H1 (cell line): ENCODE data around the gene LPP. TPM values are rescaled to one million over a fixed set of nuclear protein-coding genes. Genes with fewer than 3 reads are reported as not detected.

ENCODE experiments used
- CTCF ChIA-PET: fragments of 300-600 bp; sonication (Branson Sonifier 250); formaldehyde crosslinking; loops from one replicate; lab custom pipeline; 2021; ENCODE audit not compliant: partially characterized antibody; lab: Charles Lee
- POLR2A ChIA-PET: fragments of 300-600 bp; sonication (Branson Sonifier 250); formaldehyde crosslinking; loops from one replicate; lab custom pipeline; 2021; ENCODE audit warnings: inconsistent platforms; ENCODE audit not compliant: partially characterized antibody; lab: Charles Lee
- DNase-seq, 2 experiments: peaks; one replicate each; pipeline versions ENCODE4 v3.0.0 to v3.0.0-alpha.2; 2010 to 2022; ENCODE audit warnings: low spot score in 2 of 2, low read depth in 1 of 2, mixed read lengths in 1 of 2
- FAIRE-seq: peaks from 2 replicates; lab custom pipeline; 2011; peaks lifted over from hg19 to GRCh38; lab: Jason Lieb, UNC
- H2AFZ ChIP-seq: 2 replicates; pipeline ENCODE4 v1.8.1; 2012; ENCODE audit warnings: low read length, inconsistent platforms
- H2AK5ac ChIP-seq: 2 replicates; pipeline ENCODE4 v1.6.1; 2013; ENCODE audit warnings: low read depth, low read length
- H2BK120ac ChIP-seq: replicated peaks from 2 replicates; pipeline ENCODE3; 2013; ENCODE audit warnings: low read depth, low read length, inconsistent platforms
- H2BK12ac ChIP-seq: 2 replicates; pipeline ENCODE4 v1.6.1; 2013; ENCODE audit warnings: low read depth, low read length
- H2BK15ac ChIP-seq: 2 replicates; pipeline ENCODE4 v1.6.1; 2013; ENCODE audit warnings: low read length
- H2BK20ac ChIP-seq: 2 replicates; pipeline ENCODE4 v1.6.1; 2013; ENCODE audit warnings: low read length
- H2BK5ac ChIP-seq: 2 replicates; pipeline ENCODE4 v1.6.1; 2013; ENCODE audit warnings: low read depth, low read length
- H3K14ac ChIP-seq: 2 replicates; pipeline ENCODE4 v1.6.1; 2013; ENCODE audit warnings: inconsistent platforms; ENCODE audit not compliant: insufficient read length
- H3K18ac ChIP-seq: 2 replicates; pipeline ENCODE4 v1.6.1; 2013; ENCODE audit warnings: low read length; ENCODE audit errors: extremely low read depth
- H3K23ac ChIP-seq: 2 replicates; pipeline ENCODE4 v1.6.1; 2013; ENCODE audit warnings: inconsistent platforms; ENCODE audit not compliant: insufficient read length
- H3K23me2 ChIP-seq: 2 replicates; pipeline ENCODE4 v1.6.1; 2013; ENCODE audit warnings: low read depth, low read length
- H3K27ac ChIP-seq: 2 replicates; pipeline ENCODE4 v1.6.1; 2011; ENCODE audit warnings: low read depth, low read length, inconsistent platforms
- H3K27me3 ChIP-seq, 4 experiments: replicated peaks in 1 of 4; 1 replicate in 1 of 4; 2 replicates in 3 of 4; pipeline versions ENCODE4 v1.6.1 to v1.8.1; 2011 to 2013; ENCODE audit warnings: low read length in 3 of 4, mild to moderate bottlenecking in 3 of 4, inconsistent platforms in 2 of 4, mixed read lengths in 2 of 4, moderate library complexity in 1 of 4; ENCODE audit not compliant: control insufficient read depth in 3 of 4, insufficient read depth in 3 of 4; ENCODE audit errors: extremely low read depth in 1 of 4
- H3K36me3 ChIP-seq, 4 experiments: 2 replicates each; pipeline versions ENCODE4 v1.6.1 to v1.8.1; 2011 to 2013; ENCODE audit warnings: mild to moderate bottlenecking in 4 of 4, low read length in 3 of 4, moderate library complexity in 2 of 4, control low read depth in 1 of 4, inconsistent platforms in 1 of 4; ENCODE audit not compliant: insufficient read depth in 4 of 4, control insufficient read depth in 2 of 4
- H3K4ac ChIP-seq: replicated peaks from 2 replicates; pipeline ENCODE3; 2013; ENCODE audit warnings: low read length, low read depth, mixed read lengths, inconsistent platforms; ENCODE audit not compliant: insufficient read length
- H3K4me1 ChIP-seq, 4 experiments: replicated peaks in 1 of 4; 1 replicate in 1 of 4; 2 replicates in 3 of 4; pipeline versions ENCODE4 v1.6.1 to v1.8.1; 2011 to 2013; ENCODE audit warnings: low read length in 3 of 4, inconsistent platforms in 2 of 4, mixed read lengths in 1 of 4; ENCODE audit not compliant: insufficient read depth in 4 of 4, control insufficient read depth in 3 of 4
- H3K4me2 ChIP-seq, 2 experiments: 2 replicates each; pipeline versions ENCODE4 v1.6.1 to v1.8.1; 2011 to 2013; ENCODE audit warnings: low read depth in 2 of 2, low read length in 2 of 2, control low read depth in 1 of 2, inconsistent platforms in 1 of 2, mild to moderate bottlenecking in 1 of 2; ENCODE audit not compliant: insufficient read depth in 1 of 2
- H3K4me3 ChIP-seq, 4 experiments: fragments of 200-600, 300-600 bp in 1 of 4; sonication (generic), shearing (Covaris generic), sonication (Bioruptor Twin) in 1 of 4; 2 replicates each; pipeline versions ENCODE4 v1.5.1 to v1.8.1; 2011 to 2016; ENCODE audit warnings: low read length in 4 of 4, low read depth in 3 of 4, control low read depth in 2 of 4, inconsistent platforms in 2 of 4, mild to moderate bottlenecking in 2 of 4, mixed read lengths in 1 of 4, moderate library complexity in 1 of 4; ENCODE audit not compliant: insufficient read depth in 2 of 4; ENCODE audit errors: extremely low read depth in 1 of 4
- H3K56ac ChIP-seq: replicated peaks from 2 replicates; pipeline ENCODE3; 2013; ENCODE audit warnings: low read depth, mild to moderate bottlenecking, mixed read lengths, low read length, inconsistent platforms; ENCODE audit not compliant: insufficient read length
- H3K79me1 ChIP-seq: 2 replicates; pipeline ENCODE4 v1.6.1; 2013; ENCODE audit warnings: low read depth, low read length, control low read depth
- H3K79me2 ChIP-seq, 2 experiments: 2 replicates each; pipeline versions ENCODE4 v1.6.1 to v1.8.1; 2012 to 2013; ENCODE audit warnings: low read length in 2 of 2, mild to moderate bottlenecking in 2 of 2, inconsistent platforms in 1 of 2; ENCODE audit not compliant: insufficient read depth in 2 of 2, control insufficient read depth in 1 of 2
- H3K9ac ChIP-seq, 4 experiments: replicated peaks in 1 of 4; 1 replicate in 1 of 4; 2 replicates in 3 of 4; pipeline versions ENCODE4 v1.6.1 to v1.8.1; 2011 to 2013; ENCODE audit warnings: low read depth in 3 of 4, low read length in 3 of 4, control low read depth in 2 of 4, mild to moderate bottlenecking in 2 of 4, moderate library complexity in 2 of 4, inconsistent platforms in 1 of 4; ENCODE audit errors: extremely low read depth in 1 of 4
- H3K9me3 ChIP-seq, 2 experiments: 2 replicates each; pipeline versions ENCODE4 v1.6.1 to v1.8.1; 2012 to 2013; ENCODE audit warnings: mild to moderate bottlenecking in 2 of 2, moderate library complexity in 2 of 2, control low read depth in 1 of 2, inconsistent platforms in 1 of 2, low read depth in 1 of 2, low read length in 1 of 2, mixed read lengths in 1 of 2; ENCODE audit not compliant: insufficient read depth in 2 of 2
- H4K20me1 ChIP-seq, 2 experiments: replicated peaks in 1 of 2; 2 replicates each; pipeline versions ENCODE3 to v1.8.1; 2011 to 2013; ENCODE audit warnings: inconsistent platforms in 2 of 2, low read length in 2 of 2, mild to moderate bottlenecking in 1 of 2; ENCODE audit not compliant: insufficient read depth in 2 of 2, control insufficient read depth in 1 of 2
- H4K5ac ChIP-seq: 2 replicates; pipeline ENCODE4 v1.6.1; 2013; ENCODE audit warnings: low read length, low read depth, mixed read lengths, inconsistent platforms; ENCODE audit not compliant: insufficient read length
- H4K8ac ChIP-seq: 2 replicates; pipeline ENCODE4 v1.8.0; 2013; ENCODE audit warnings: mild to moderate bottlenecking, moderate library complexity, low read length, inconsistent platforms; ENCODE audit not compliant: insufficient read depth; ENCODE audit errors: extremely low read depth
- H4K91ac ChIP-seq: replicated peaks from 2 replicates; pipeline ENCODE3; 2013; ENCODE audit warnings: low read length, mixed read lengths, inconsistent platforms; ENCODE audit not compliant: insufficient read length
- ASH2L ChIP-seq: fragments of 200-600, 300-600 bp; sonication (generic); IDR thresholded peaks from one replicate; pipeline ENCODE4 v1.7.1; 2017; ENCODE audit warnings: low read length
- CBX5 ChIP-seq: fragments of 300-800, 300-1000 bp; sonication (generic); IDR thresholded peaks from 2 replicates; pipeline ENCODE4 v1.7.1; 2016; ENCODE audit warnings: antibody characterized with exemption, low read length, low read depth
- CREB1 ChIP-seq: IDR thresholded peaks from 2 replicates; pipeline ENCODE4 v1.6.1; 2012; ENCODE audit warnings: inconsistent platforms
- CTBP2 ChIP-seq: IDR thresholded peaks from 2 replicates; pipeline ENCODE4 v1.7.0; 2011; ENCODE audit warnings: borderline replicate concordance, mild to moderate bottlenecking, moderate library complexity, mixed read lengths, low read length; ENCODE audit not compliant: insufficient read depth, insufficient read length
- HDAC2 ChIP-seq, 2 experiments: fragments of 300-600 bp in 1 of 2; sonication (generic) in 1 of 2; IDR thresholded peaks; 2 replicates each; pipeline ENCODE4 v1.6.1; 2011 to 2012; ENCODE audit warnings: low read depth in 2 of 2, low read length in 2 of 2, mild to moderate bottlenecking in 2 of 2, moderate library complexity in 2 of 2, borderline replicate concordance in 1 of 2, inconsistent platforms in 1 of 2
- HDAC6 ChIP-seq: IDR thresholded peaks from one replicate; pipeline ENCODE4 v1.7.1; 2012; ENCODE audit warnings: low read depth, mild to moderate bottlenecking, inconsistent platforms, low read length, moderate library complexity
- MAX ChIP-seq: IDR thresholded peaks from 2 replicates; pipeline ENCODE4 v1.6.1; 2012; ENCODE audit warnings: inconsistent platforms
- POLR2AphosphoS5 ChIP-seq: IDR thresholded peaks from 2 replicates; pipeline ENCODE4 v1.6.1; 2011; ENCODE audit warnings: low read depth, low read length
- POU5F1 ChIP-seq: IDR thresholded peaks from 2 replicates; pipeline ENCODE4 v1.6.1; 2011; ENCODE audit warnings: low read depth, mild to moderate bottlenecking, low read length, moderate library complexity
- SRF ChIP-seq: IDR thresholded peaks from 2 replicates; pipeline ENCODE4 v1.6.1; 2011; ENCODE audit warnings: mild to moderate bottlenecking, low read depth, low read length, moderate library complexity
- TBP ChIP-seq: IDR thresholded peaks from 2 replicates; pipeline ENCODE4 v1.6.1; 2011; ENCODE audit warnings: low read depth, low read length, improper control_type of control experiment
- WGBS, 2 experiments: shearing (Covaris generic) in 1 of 2; methylation state at CpG; one replicate each; pipeline versions ENCODE4 v1.1.6 to v1.1.7; 2013 to 2015; ENCODE audit warnings: low lambda C conversion rate in 2 of 2, mixed read lengths in 2 of 2, inconsistent platforms in 1 of 2, low coverage in 1 of 2, missing lambda C conversion rate in 1 of 2; ENCODE audit not compliant: insufficient replicate concordance in 2 of 2, insufficient coverage in 1 of 2, insufficient read length in 1 of 2; ENCODE audit errors: extremely low coverage in 1 of 2, missing lambda C conversion rate in 1 of 2; 5-methylcytosine and 5-hydroxymethylcytosine counted together
- polyA plus RNA-seq, 7 experiments: library from polyadenylated mRNA; depleted of rRNA in 3 of 7; stranded (reverse) in 5 of 7; unstranded in 2 of 7; fragments of >200 nt in 5 of 7; fragments of 200-250 nt in 2 of 7; gene quantifications; 1 replicate in 5 of 7; 2 replicates in 1 of 7; 4 replicates in 1 of 7; pipeline versions ENCODE4 v1.2.1 to v1.2.3, GENCODE V29; 2011 to 2013; ENCODE audit warnings: missing spikeins in 2 of 7, mixed read lengths in 2 of 7
- total RNA-seq: library from RNA; stranded (reverse); fragmentation: NEBNext Ultra II Directional; extraction: Animal tissue kit (Norgen Biotek cat#: 25700); gene quantifications from 2 replicates; pipeline ENCODE4 v1.2.1, GENCODE V29; 2021
- TF ChIP-seq, protein P1 (sequence below): IDR thresholded peaks from 2 replicates; pipeline ENCODE4 v1.6.1; 2012; ENCODE audit warnings: inconsistent platforms

LPP gene
- total and polyA plus RNA-seq, 2 of the 8 experiments (the other 6 are each of a cell fraction or from before 2014, with no cell fraction given), result 10.0 to 53.3 TPM

GRCh38 chr3:188149587-188149986 lies 4.4 kb upstream of the LPP start:
- Histone ChIP-seq H4K5ac (no peak overlapping the region), H3K79me1 (no peaks in the 10 kb centered on the region), H4K8ac (no peak overlapping the region), H3K23ac (no peak overlapping the region), H3K18ac (no peak overlapping the region), H2BK12ac (no peak overlapping the region), H2AK5ac (no peak overlapping the region), H3K9me3 (no peaks in the 10 kb centered on the region), H3K23me2 (peaks cover 11% of the 10 kb centered on the region; the same call in 1 of the 2 replicates), H3K36me3 (no peaks in the 10 kb centered on the region), H3K14ac (no peak overlapping the region), H3K27ac (no peak overlapping the region), H2BK15ac (no peak overlapping the region), H4K20me1 (peaks cover 0 to under 1% of the 10 kb centered on the region in 2 experiments), H2BK20ac (no peak overlapping the region), H3K4ac (no peak overlapping the region), H2BK120ac (no peak overlapping the region), H3K56ac (no peak overlapping the region), H3K4me1 (peaks cover 2 to 9% (median 5%) of the 10 kb centered on the region in 4 experiments; a peak in 6 of 7 replicates), H3K79me2 (peaks cover 0 to 2% of the 10 kb centered on the region in 2 experiments; a peak in 1 of 4 replicates), H3K4me2 (no peak overlapping the region), H3K4me3 (no peak overlapping the region), H3K27me3 (no peaks in the 10 kb centered on the region), H2BK5ac (no peak overlapping the region), H3K9ac (no peak overlapping the region), H4K91ac (no peak overlapping the region), H2AFZ (no peak overlapping the region)
- ChIA-PET CTCF (interaction anchor here (0.7 kb wide), 1 partner anchor 412 kb away, joined by 3 read pairs; no protein-coding TSS in a partner anchor), POLR2A (no interaction called here)
- DNase-seq (no peak), FAIRE-seq (no peak)
- 92% methylated on average over 7 of the region's 9 CpGs; no CpG with 5 or more reads in 1 of the 2 experiments for WGBS, 2 experiments
- TF ChIP-seq SRF (no peak), HDAC6 (no peak), CBX5 (no peak), TBP (no peak), POLR2AphosphoS5 (no peak), CREB1 (no peak), HDAC2 (IDR thresholded peaks at IDR 0.05; ENCODE audit: borderline replicate concordance in 1 of 2, low read depth in 2 of 2, low read length in 2 of 2) (no peak), POU5F1 (no peak), ASH2L (no peak), CTBP2 (no peak), MAX (no peak)
- TF ChIP-seq, protein P1, sequence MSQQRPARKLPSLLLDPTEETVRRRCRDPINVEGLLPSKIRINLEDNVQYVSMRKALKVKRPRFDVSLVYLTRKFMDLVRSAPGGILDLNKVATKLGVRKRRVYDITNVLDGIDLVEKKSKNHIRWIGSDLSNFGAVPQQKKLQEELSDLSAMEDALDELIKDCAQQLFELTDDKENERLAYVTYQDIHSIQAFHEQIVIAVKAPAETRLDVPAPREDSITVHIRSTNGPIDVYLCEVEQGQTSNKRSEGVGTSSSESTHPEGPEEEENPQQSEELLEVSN, result no peak
